CD4-positive, alpha-beta T cell treated with Interleukin-10 for 1 hour (primary cell): Measurements from ENCODE around the gene GRK5.
"Not testable (repeated sequence)": the region's sequence is repeated elsewhere in the genome, so short reads cannot be mapped to it uniquely, and the experiment has no call there.

Experiments used
- DNase-seq: peaks from one replicate; pipeline ENCODE4 v3.0.0-alpha.2; 2020

Gene GRK5

GRCh38 chr10:119207366-119207666 lies at the start of gene GRK5:
TSS of gene GRK5 (plus strand) at chr10:119207571. CDS start at chr10:119207918, 347 bp downstream.
- peak; percentile 98 for DNase-seq

GRCh38 chr10:119159332-119159731 lies 48.0 kb upstream of the GRK5 start:
- no peak for DNase-seq

GRCh38 chr10:119161680-119162451 lies 45.5 kb upstream of the GRK5 start:
- no peak for DNase-seq

GRCh38 chr10:119162452-119163092 lies 44.8 kb upstream of the GRK5 start:
- no peak for DNase-seq

- DNase-seq: peak; percentile 82
These were observed 41.9 kb upstream of the GRK5 start, which contains the start of gene SFXN4 for GRCh38 chr10:119165171-119166117. TSS of gene SFXN4 (minus strand) at chr10:119165714. CDS start at chr10:119165647, 67 bp downstream.

GRCh38 chr10:119166118-119166500 lies 41.3 kb upstream of the GRK5 start:
- DNase-seq: no peak

- no peak for DNase-seq
These were observed 40.8 kb upstream of the GRK5 start for GRCh38 chr10:119166564-119166963.

- DNase-seq: no peak
These were observed 40.3 kb upstream of the GRK5 start for GRCh38 chr10:119167041-119167440.

GRCh38 chr10:119174109-119174508 lies 33.3 kb upstream of the GRK5 start:
- DNase-seq: no peak

- DNase-seq: no peak
These were observed 31.2 kb upstream of the GRK5 start for GRCh38 chr10:119176166-119176565.

- no peak for DNase-seq
These were observed 29.5 kb upstream of the GRK5 start for GRCh38 chr10:119177708-119178371.

- DNase-seq: peak; percentile 91
These were observed 28.8 kb upstream of the GRK5 start, which contains the start of gene PRDX3 for GRCh38 chr10:119178372-119179119. TSS of gene PRDX3 (minus strand) at chr10:119178812. CDS start at chr10:119178790, 22 bp downstream.

- not testable (repeated sequence) for DNase-seq
These were observed 26.4 kb upstream of the GRK5 start for GRCh38 chr10:119180850-119181400.

- no peak for DNase-seq
These were observed 23.5 kb upstream of the GRK5 start for GRCh38 chr10:119183664-119184412.

- no peak for DNase-seq
These were observed 17.5 kb upstream of the GRK5 start for GRCh38 chr10:119189811-119190282.

GRCh38 chr10:119190353-119190752 lies 17.0 kb upstream of the GRK5 start:
- no peak for DNase-seq

- DNase-seq: no peak
These were observed 16.2 kb upstream of the GRK5 start for GRCh38 chr10:119190954-119191785.

GRCh38 chr10:119191881-119192280 lies 15.5 kb upstream of the GRK5 start:
- DNase-seq: no peak

GRCh38 chr10:119197921-119198320 lies 9.4 kb upstream of the GRK5 start:
- DNase-seq: no peak

- DNase-seq: peak; percentile 40
These were observed 8.9 kb upstream of the GRK5 start for GRCh38 chr10:119198438-119198837.
